Hematopoietic multipotent progenitor cell treated with erythropoietin and hydrocortisone succinate and interleukin-3 and kit ligand, for 17 days (in vitro differentiated cells): ENCODE measurements around the gene NPM3.

Experiments
- DNase-seq: peaks from one replicate; pipeline ENCODE4 v3.0.0-alpha.2; 2015; ENCODE audit warnings: low spot score

Gene NPM3

DNA sequence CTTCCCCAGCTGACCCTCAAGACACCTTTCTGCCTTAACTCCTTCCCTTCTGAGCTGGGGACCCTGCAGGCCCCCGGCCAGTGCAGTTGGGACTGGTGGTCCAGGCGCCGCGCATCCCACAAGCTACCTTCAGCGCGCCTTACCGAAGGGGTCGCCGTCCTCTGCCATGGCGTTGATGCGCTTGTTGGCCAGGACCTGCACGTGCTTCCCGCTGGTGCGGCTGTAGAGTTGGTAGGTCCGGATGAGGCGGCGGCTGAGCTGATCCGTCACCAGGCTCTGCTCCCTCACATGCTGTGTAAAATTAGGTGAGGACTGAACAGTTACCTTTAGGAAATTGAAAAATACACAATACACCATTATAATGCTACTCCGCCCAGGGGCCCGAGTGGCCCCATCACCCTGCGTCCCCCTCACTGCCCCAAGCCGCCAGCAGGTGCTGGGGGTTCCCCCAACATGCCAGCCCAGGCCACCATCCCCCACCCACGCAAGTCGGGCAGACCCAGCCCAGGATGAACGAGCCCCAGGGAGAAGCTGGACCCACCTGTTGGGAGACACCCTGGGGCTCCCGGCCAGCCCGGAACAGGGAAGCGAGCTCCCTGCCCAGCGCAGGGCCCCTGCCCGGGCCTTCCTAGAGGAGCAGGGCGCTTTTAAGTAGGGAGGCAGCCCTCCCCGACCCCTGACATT, 8.5 kb downstream of the NPM3 start:
- no peak for DNase-seq

DNA sequence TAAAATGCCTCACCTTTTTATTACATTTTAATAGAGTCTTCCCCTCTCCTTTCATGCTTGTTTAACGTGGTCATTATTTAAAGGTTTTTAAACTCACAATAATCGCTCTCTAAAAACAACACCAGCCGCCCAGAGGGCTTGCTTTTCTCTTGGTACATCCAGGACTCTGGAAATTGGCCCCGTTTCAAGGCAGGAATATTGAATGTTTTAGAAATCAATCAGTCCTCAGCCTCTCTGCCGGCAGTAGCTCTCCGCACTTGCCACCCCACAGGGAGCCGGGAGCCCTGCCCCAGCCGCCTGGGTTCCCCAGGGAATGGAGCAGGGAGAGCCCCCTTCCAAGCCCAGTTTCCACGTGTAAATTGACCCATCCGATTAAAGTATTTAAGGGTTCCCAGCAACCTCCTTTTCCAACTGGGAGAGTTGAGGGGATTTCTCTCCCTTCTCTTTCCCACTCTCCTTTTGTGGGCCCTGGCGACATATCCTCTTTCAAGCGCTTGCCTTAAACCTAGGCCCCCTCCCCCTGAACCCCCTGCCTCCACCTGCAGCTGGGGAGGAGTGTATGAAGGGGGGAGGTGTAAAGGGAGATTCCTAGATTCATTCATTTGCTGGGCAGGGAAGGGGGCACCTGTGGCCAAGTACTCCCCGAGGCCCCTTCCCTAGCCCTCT, 9.2 kb downstream of the NPM3 start:
- DNase-seq, result no peak

DNA sequence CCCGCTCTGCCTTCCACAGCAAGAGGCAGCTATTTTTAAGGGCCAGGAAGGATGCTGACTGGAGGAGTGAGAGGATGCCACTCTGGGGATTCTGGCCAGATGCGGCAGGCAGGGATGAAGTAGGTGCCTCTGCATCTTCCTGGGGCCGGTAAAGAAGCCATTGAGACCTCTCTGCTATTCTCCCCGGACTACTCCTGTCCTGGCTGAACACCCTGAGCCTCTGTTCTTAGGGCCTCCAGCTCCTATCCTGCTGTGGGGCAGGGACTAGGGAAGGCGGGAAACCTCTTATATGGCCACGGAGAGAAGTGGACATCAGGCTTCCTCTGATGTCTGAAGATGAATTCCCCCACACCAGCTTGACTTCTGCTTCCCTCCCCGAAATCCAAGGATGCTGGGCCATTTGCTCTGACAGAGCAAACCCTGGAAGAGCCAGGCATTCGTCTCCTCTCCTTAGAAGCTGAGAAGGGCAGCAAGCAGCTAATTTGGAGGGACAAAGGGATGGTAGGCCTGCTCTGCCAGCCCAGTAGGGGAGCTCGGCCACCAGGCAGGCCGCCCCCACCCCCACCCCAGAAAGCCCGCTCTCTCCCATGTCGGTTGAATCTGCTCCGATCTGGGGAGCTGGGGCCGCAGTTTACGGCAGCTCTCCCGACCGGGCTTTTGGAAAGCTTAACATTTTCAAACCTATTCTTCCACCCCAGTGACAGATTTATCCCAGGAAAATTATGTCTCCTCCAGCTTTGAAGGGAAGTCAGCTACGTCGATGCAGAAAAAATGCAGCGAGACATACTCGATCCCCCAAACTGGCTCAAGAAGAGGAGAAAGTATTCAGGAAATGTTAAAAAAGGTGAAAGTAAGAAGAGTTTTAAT, 10.1 kb downstream of the NPM3 start:
- no peak for DNase-seq

DNA sequence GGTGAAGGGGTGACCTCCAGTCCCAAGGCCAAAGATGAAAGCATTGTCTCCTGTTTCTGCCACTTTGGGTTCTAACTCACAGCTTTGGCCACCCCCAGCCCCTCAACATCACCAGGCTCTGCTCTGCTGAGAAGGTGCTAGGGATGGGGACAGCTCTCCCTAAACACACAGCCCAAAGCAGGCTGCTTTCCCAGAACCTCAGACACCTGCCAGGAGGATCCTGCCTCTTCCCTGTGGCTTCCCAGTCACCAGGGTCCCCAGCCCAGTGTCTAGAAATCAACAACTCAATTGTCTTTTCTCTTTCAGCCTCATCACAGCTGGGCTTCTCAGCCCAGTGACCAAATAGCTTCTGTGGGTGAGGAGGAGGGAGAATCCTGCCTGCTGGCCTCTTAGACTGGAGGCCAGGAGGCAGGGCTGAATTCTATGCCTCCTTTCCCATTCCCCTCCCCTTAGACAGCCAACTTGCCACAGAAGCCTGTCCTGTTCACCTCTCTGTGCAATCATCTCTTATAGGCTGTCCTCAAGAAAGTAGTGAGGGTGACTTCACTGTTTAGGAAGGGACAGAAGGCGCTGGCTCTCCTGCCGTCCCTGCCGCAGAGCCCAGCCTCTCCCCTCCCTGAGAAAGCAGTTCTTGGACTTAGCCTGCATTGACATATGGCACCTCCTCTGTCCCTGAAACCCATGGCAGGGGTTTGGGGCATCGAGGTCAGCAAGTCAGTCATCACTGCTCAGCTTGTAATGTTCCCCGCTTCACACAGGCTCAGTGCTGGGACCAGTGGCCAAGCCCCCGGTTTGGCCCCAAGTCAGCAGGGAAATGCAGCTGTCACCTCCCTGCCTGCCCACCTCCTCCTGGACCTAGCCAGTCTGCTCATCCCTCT, 11.0 kb downstream of the NPM3 start:
- DNase-seq, result no peak

DNA sequence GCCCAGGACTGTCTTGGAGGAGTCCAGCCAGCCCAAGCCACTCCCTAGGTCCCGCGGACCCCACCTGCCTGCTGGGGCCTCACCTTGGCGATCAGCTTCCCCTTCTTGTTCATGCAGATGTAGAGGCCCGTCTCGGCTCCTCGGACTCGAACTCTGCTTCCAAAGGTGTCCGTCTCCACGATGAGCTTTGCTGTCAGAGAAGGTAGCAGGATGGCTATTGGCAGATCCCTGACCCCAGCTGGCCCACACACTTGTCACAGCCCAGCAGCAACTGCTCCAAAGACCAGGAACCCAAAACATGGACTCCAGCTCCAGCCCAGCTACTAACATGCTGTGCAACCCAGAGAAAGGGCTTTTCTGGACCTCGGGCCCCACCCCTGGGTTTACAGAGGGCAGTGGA, 11.9 kb downstream of the NPM3 start:
- DNase-seq, result no peak

DNA sequence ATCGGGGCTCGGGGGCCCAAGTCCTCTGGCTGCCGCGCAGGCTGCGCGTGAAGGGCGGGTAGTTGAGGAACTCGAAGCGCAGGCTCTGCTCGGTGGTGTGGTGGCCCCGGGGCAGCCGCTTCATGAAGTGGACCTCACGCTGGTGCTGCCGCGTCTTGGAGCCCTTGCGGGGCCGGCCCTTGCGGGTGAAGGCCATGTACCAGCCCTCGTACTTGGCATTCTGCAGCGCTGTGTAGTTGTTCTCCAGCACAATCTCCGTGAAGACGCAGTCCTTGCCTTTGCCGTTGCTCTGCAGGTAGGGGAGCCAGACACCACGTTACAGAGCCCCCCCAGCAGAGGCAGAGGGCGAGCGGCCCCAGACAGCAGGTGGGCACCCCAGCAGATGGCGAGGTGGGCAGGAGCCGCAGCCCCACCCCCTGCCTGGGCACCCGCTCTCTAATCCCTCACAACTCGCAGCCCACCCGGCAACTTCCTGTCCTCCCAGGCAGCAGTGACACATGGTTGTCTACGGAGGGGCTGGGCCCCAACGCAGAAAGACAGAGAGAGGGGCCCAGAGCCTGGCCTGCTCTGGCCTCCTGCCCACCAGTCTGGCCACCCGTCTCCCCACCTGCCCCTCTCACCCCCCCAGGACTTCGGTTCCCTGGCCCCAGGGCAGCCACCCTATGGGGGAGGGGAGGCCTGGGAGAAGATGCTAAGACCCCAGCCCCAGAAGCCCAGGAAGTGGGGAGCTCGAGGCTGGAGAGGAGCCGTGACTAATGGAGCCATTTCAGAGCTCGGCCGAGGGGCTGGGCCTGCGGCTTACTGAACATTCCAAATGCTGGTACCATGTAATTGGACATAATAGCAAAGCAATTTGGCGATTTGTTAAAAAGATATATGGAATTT, 12.7 kb downstream of the NPM3 start:
- no peak for DNase-seq

GRCh38 chr10:101769541-101770180, 13.6 kb downstream of the NPM3 start:
- no peak for DNase-seq

GRCh38 chr10:101768791-101769170, 14.5 kb downstream of the NPM3 start:
- DNase-seq, result no peak

- no peak for DNase-seq
Measured at GRCh38 chr10:101767966-101768790, 15.1 kb downstream of the NPM3 start.

DNA sequence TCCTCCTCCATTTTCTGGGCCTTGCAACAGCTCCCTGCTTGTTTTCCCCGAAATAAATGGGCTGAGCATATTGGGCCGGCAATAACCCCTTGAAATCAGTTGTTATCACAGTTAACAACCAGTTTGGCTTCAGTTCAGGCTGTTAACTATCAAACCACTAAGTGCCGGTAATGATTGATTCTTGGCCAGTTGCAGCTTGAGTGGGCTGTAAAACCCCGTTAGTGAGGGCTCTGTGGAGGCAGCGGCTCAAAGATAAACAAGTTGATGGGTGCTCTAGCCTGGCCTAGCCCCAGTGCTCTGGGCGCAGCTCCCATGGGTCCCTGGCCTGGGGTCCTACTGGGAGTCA, 15.7 kb downstream of the NPM3 start:
- no peak for DNase-seq

GRCh38 chr10:101766753-101767599, 16.3 kb downstream of the NPM3 start:
- no peak for DNase-seq

DNA sequence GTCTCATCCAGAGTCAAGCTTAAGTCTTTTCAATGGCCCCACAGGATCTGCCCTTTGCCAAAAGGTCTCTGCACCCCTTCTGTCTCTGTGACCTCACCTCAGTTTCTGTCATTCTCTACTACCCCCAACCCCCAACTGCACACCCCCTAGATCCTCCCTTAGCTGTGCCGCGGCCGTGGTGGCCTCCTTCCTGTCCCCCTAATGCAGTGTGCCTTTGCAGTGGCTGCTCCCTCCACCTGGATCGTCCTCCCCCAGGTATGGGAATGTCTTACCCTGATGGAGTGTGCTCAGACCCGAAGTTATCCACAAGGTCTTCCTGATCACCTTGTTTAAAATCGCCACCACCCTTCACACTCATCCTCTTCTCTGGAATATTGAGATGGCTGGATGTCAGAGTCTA, 16.9 kb downstream of the NPM3 start:
- DNase-seq, result no peak

- no peak for DNase-seq
Measured at GRCh38 chr10:101763141-101763846, 20.0 kb downstream of the NPM3 start.

DNA sequence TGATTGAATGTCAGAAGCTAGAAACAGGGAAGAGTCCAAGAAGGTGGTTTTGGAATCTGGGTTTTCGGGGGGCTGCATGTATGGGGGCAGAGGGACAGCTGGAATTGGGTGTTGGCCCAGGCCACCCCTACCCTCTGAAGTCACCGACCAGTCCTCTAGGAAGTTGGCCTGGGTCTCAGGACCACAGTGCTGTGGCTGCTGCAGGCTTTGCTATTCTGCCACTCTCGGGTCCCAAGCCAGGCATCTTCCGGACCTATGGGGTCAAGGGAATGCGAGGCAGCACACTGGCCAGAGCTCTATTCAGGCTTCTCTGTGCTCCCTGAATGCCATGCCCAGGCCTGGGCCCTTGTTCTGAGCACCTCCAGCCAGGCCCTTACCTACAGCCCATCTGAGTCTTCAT, 20.5 kb downstream of the NPM3 start:
- no peak for DNase-seq

- DNase-seq, result no peak
Measured at GRCh38 chr10:101761226-101761625, 22.0 kb downstream of the NPM3 start.

GRCh38 chr10:101760510-101760909, 22.7 kb downstream of the NPM3 start:
- DNase-seq, result no peak

DNA sequence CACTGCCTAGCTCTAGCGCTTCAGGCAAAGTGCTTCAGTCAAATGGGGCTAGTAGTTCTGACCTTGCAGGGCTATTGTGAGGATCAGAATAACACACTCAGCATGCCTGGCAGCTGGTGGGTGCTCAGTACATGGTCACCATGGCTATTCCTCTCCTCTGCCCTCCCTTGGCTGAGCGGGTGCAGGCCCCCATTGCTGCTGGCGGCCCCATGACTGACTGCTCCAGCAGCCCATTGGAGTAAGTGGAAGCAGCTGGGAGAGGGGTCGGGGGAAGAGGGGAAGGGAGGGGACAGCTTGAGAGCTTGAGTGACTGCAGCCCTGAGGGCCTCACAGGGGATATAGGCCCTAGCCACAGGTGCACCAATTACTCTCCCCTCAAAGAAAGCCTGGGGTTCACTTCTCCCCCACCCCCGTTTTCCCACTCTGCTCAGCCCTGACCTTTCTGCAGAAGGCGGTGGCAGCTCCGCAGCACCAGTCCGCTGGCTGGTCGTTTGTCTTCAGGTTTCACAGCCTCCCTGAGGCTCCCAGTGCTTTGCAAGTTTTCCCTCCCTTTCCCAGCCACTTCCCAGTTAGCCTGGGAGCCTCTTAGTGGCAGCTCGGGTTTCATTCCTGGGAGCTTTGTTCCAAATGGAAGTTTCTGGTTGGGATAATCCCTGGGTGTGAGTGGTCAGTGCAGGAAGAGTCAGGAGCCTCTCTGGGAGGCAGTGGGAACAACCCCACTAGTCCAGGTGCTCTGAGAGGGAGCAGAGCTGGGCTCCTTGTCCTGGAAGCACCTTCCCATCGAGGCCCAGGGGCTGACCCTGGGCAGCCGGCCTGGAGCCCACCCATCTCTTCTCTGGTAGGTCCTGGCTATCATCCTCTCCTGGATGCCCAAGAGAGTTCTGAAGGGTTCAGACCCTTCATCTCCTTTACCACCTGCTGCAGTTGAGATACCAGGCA, 23.7 kb downstream of the NPM3 start:
- no peak for DNase-seq
